HPDE6-E6E7 (cell line): Measurements from ENCODE around the gene PRXL2C.
"Not testable (repeated sequence)": the region's sequence is repeated elsewhere in the genome, so short reads cannot be mapped to it uniquely, and the experiment has no call there.

ENCODE experiments used
- DNase-seq: peaks from one replicate; pipeline ENCODE4 v3.0.0; 2011; ENCODE audit warnings: missing footprints; ENCODE audit errors: extremely low spot score

The PRXL2C gene

GRCh38 chr9:96655198-96655851, at the start of gene PRXL2C:
TSS of gene PRXL2C (minus strand) at chr9:96655317. CDS start at chr9:96655281, 36 bp downstream.
- DNase-seq = no peak

- DNase-seq = not testable (repeated sequence)
These were observed 45.7 kb upstream of the PRXL2C start for GRCh38 chr9:96700721-96701375.

- DNase-seq = no peak
These were observed 36.2 kb upstream of the PRXL2C start for GRCh38 chr9:96691326-96691725.

- DNase-seq = no peak
These were observed 33.8 kb upstream of the PRXL2C start for GRCh38 chr9:96688745-96689464.

GRCh38 chr9:96688187-96688586, 33.1 kb upstream of the PRXL2C start:
- no peak for DNase-seq

- DNase-seq = peak; percentile 34
These were observed 31.7 kb upstream of the PRXL2C start for GRCh38 chr9:96686638-96687335.

- no peak for DNase-seq
These were observed 25.8 kb upstream of the PRXL2C start for GRCh38 chr9:96680812-96681499.

- peak; percentile 82 for DNase-seq
These were observed 19.9 kb upstream of the PRXL2C start for GRCh38 chr9:96674906-96675538.

GRCh38 chr9:96673786-96674185, 18.7 kb upstream of the PRXL2C start:
- DNase-seq = not testable (repeated sequence)

GRCh38 chr9:96668868-96669534, 13.9 kb upstream of the PRXL2C start:
- DNase-seq = no peak

GRCh38 chr9:96667363-96667728, 12.2 kb upstream of the PRXL2C start:
- no peak for DNase-seq

- DNase-seq = peak; percentile 19
These were observed 11.7 kb upstream of the PRXL2C start for GRCh38 chr9:96666653-96667362.

- no peak for DNase-seq
These were observed 10.7 kb upstream of the PRXL2C start for GRCh38 chr9:96665789-96666188.

GRCh38 chr9:96663506-96664120, 8.5 kb upstream of the PRXL2C start:
- DNase-seq = no peak

- DNase-seq = no peak
These were observed 6.6 kb upstream of the PRXL2C start for GRCh38 chr9:96661711-96662110.

GRCh38 chr9:96660692-96661248, 5.7 kb upstream of the PRXL2C start:
- no peak for DNase-seq

GRCh38 chr9:96654450-96655197, 493 bp downstream of the PRXL2C start:
- peak; percentile 52 for DNase-seq

GRCh38 chr9:96651626-96652025, 3.5 kb downstream of the PRXL2C start:
- peak; percentile 29 for DNase-seq
